Endothelial cell of umbilical vein (primary cell): ENCODE results near the gene DLG1. TPM values are rescaled to one million over a fixed set of nuclear protein-coding genes. Genes with fewer than 3 reads are reported as not detected.

Experiments
- BruUV-seq: library from RNA; stranded (reverse); fragments of 400-500 nt; replicated peaks from 2 replicates; lab custom pipeline; 2021; lab: Mats Ljungman, UMichigan
- CTCF ChIA-PET: fragments of 300-600, 350-600 bp; sonication (Branson Sonifier 250); formaldehyde crosslinking; loops from one replicate; lab custom pipeline; 2021; ENCODE audit warnings: antibody characterized with exemption, inconsistent platforms; lab: Charles Lee
- POLR2A ChIA-PET: fragments of 300-600, 350-600 bp; sonication (Branson Sonifier 250); formaldehyde crosslinking; loops from one replicate; lab custom pipeline; 2021; ENCODE audit warnings: antibody characterized with exemption, inconsistent platforms; lab: Charles Lee
- DNase-seq: peaks from one replicate; pipeline ENCODE4 v3.0.0-alpha.2; 2011; ENCODE audit warnings: low read depth, low spot score
- FAIRE-seq: peaks from 2 replicates; lab custom pipeline; 2011; peaks lifted over from hg19 to GRCh38; lab: Jason Lieb, UNC
- H2AFZ ChIP-seq: 2 replicates; pipeline ENCODE4 v1.6.0; 2012; ENCODE audit warnings: low read depth, low read length, control low read depth, inconsistent platforms
- H3K27ac ChIP-seq: 2 replicates; pipeline ENCODE4 v1.5.1; 2011; ENCODE audit warnings: low read depth, mild to moderate bottlenecking, control low read depth, low read length, moderate library complexity; ENCODE audit not compliant: insufficient read depth
- H3K27me3 ChIP-seq, 2 experiments: 2 replicates each; pipeline versions ENCODE4 v1.6.0 to v1.6.1; 2011; ENCODE audit warnings: low read length in 2 of 2, mixed read lengths in 1 of 2; ENCODE audit not compliant: control insufficient read depth in 2 of 2, insufficient read depth in 2 of 2
- H3K36me3 ChIP-seq, 2 experiments: 2 replicates in 1 of 2; 3 replicates in 1 of 2; pipeline ENCODE4 v1.5.1; 2011; ENCODE audit warnings: low read length in 2 of 2, mild to moderate bottlenecking in 1 of 2, moderate library complexity in 1 of 2; ENCODE audit not compliant: control insufficient read depth in 2 of 2, insufficient read depth in 2 of 2; ENCODE audit errors: extremely low read depth in 1 of 2
- H3K4me1 ChIP-seq: 3 replicates; pipeline ENCODE4 v1.5.1; 2011; ENCODE audit warnings: mild to moderate bottlenecking, low read length; ENCODE audit not compliant: control insufficient read depth, insufficient read depth; ENCODE audit errors: extremely low read depth
- H3K4me2 ChIP-seq: 2 replicates; pipeline ENCODE4 v1.6.1; 2011; ENCODE audit warnings: low read length, control low read depth, mixed read lengths; ENCODE audit not compliant: insufficient read depth
- H3K4me3 ChIP-seq, 3 experiments: fragments of 200-600 bp in 1 of 3; sonication (generic), shearing (Covaris generic) in 1 of 3; replicated peaks in 1 of 3; 2 replicates each; pipeline ENCODE4 v1.5.1; 2011 to 2016; ENCODE audit warnings: control low read depth in 3 of 3, low read length in 3 of 3, mild to moderate bottlenecking in 2 of 3, inconsistent platforms in 1 of 3, low read depth in 1 of 3, moderate library complexity in 1 of 3; ENCODE audit not compliant: insufficient read depth in 1 of 3
- H3K79me2 ChIP-seq: 2 replicates; pipeline ENCODE4 v1.6.0; 2012; ENCODE audit warnings: low read length, inconsistent platforms; ENCODE audit not compliant: control insufficient read depth, insufficient read depth
- H3K9ac ChIP-seq: replicated peaks from 2 replicates; pipeline ENCODE3; 2011; ENCODE audit warnings: low read length, control low read depth; ENCODE audit not compliant: insufficient read depth; ENCODE audit errors: extremely low read depth
- H3K9me1 ChIP-seq: replicated peaks from 3 replicates; pipeline ENCODE4 v1.6.0; 2011; ENCODE audit warnings: mild to moderate bottlenecking, low read length; ENCODE audit not compliant: control insufficient read depth, insufficient read depth; ENCODE audit errors: extremely low read depth
- H3K9me3 ChIP-seq: replicated peaks from 2 replicates; pipeline ENCODE4 v1.5.1; 2012; ENCODE audit warnings: low read length, inconsistent platforms; ENCODE audit not compliant: control insufficient read depth, insufficient read depth
- H4K20me1 ChIP-seq: replicated peaks from 2 replicates; pipeline ENCODE3; 2011; ENCODE audit warnings: mild to moderate bottlenecking, low read length; ENCODE audit not compliant: control insufficient read depth, insufficient read depth; ENCODE audit errors: extremely low read depth
- EZH2 ChIP-seq: IDR thresholded peaks from 2 replicates; pipeline ENCODE4 v1.6.1; 2012; ENCODE audit warnings: borderline replicate concordance, low read depth, mild to moderate bottlenecking, moderate library complexity, low read length, inconsistent platforms; ENCODE audit not compliant: severe bottlenecking
- FOS ChIP-seq: IDR thresholded peaks from 2 replicates; pipeline ENCODE4 v1.6.1; 2011; ENCODE audit warnings: mild to moderate bottlenecking, low read length, moderate library complexity, borderline replicate concordance; ENCODE audit not compliant: insufficient read depth
- GATA2 ChIP-seq: IDR thresholded peaks from 2 replicates; pipeline ENCODE4 v1.7.0; 2011; ENCODE audit warnings: low read depth, mild to moderate bottlenecking, moderate library complexity, mixed read lengths, low read length; ENCODE audit not compliant: insufficient read length, insufficient read depth
- JUN ChIP-seq: IDR thresholded peaks from 2 replicates; pipeline ENCODE4 v1.6.1; 2011; ENCODE audit warnings: borderline replicate concordance, low read depth; ENCODE audit not compliant: insufficient read length, insufficient read depth
- MYC ChIP-seq: IDR thresholded peaks from one replicate; pipeline ENCODE4 v1.6.1; 2011; ENCODE audit warnings: mild to moderate bottlenecking, low read depth, low read length
- POLR2A ChIP-seq: IDR thresholded peaks from 2 replicates; pipeline ENCODE4 v1.6.1; 2012; ENCODE audit warnings: low read depth, mild to moderate bottlenecking, control low read depth, low read length
- POLR2AphosphoS5 ChIP-seq: IDR thresholded peaks from 2 replicates; pipeline ENCODE4 v1.6.1; 2012; ENCODE audit warnings: low read depth, mild to moderate bottlenecking, control low read depth, low read length, moderate library complexity; ENCODE audit not compliant: insufficient read depth
- dilution Hi-C: fragments of 300-500 bp; cut with MboI; formaldehyde crosslinking; loops from one replicate; pipeline ENCODE4 v1.15.0; 2019; ENCODE audit warnings: low sequenced_read_pairs; ENCODE audit not compliant: extremely low pct_ligation_motif_present
- intact Hi-C: fragments of 100-400 bp; cut with micrococcal nuclease; formaldehyde crosslinking; loops from one replicate; pipeline ENCODE4 v1.10.0; 2022
- polyA plus RNA-seq, 4 experiments: library from polyadenylated mRNA; depleted of rRNA in 3 of 4; stranded (reverse) in 3 of 4; unstranded in 1 of 4; fragments of >200 nt; gene quantifications; 2 replicates each; pipeline versions ENCODE4 v1.2.1 to v1.2.3, GENCODE V29; 2011 to 2012; ENCODE audit warnings: missing spikeins in 1 of 4
- total RNA-seq: library from RNA; stranded (reverse); gene quantifications from 2 replicates; pipeline ENCODE4 v1.2.3, GENCODE V29; 2021
- TF ChIP-seq, protein P1 (sequence below), 2 donors: IDR thresholded peaks; 1 replicate in 1 of 2; 2 replicates in 1 of 2; pipeline ENCODE4 v1.5.1; 2011; ENCODE audit warnings: low read length in 2 of 2, mild to moderate bottlenecking in 2 of 2, moderate library complexity in 2 of 2, control low read depth in 1 of 2, inconsistent platforms in 1 of 2, low read depth in 1 of 2; ENCODE audit not compliant: insufficient read depth in 1 of 2; ENCODE audit errors: extremely low read depth in 1 of 2
- TF ChIP-seq, protein P2 (sequence below): IDR thresholded peaks from 2 replicates; pipeline ENCODE4 v1.6.1; 2011; ENCODE audit not compliant: insufficient read depth, insufficient read length

The DLG1 gene
- total and polyA plus RNA-seq, 2 donors (not counting 3 experiments of a cell fraction or from before 2014, with no cell fraction given), result 26.5 to 80.1 TPM

DNA sequence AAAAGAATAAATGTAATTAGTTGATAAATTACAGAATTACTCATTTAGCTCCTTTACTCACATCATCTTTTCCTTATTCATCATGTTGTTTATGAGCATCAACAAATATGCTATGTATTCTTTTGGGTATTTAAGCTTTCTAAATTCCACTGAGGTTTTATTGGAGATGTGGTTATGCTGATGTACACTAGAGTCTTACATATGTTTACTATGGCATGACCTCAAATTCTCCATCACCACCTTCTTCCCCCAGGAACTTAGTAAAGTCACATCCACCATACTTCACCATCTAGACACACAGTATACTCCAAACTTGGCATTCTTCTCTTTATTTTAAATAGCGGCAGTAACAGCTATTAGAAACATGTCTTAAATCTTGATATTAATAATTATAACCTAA, 194.6 kb downstream of the DLG1 start:
- H3K9me3 ChIP-seq, result no peaks in the 10 kb centered on the region
- no TSS peak for BruUV-seq
- H2AFZ ChIP-seq, result no peak overlapping the region
- H3K4me1 ChIP-seq, result no peaks in the 10 kb centered on the region
- no peak overlapping the region for H3K4me3 ChIP-seq
- ChIA-PET CTCF (interaction anchor here (0.6 to 2.0 kb wide), 5 partner anchors 10 to 373 kb away, joined by 3 to 10 read pairs (median 3); no protein-coding TSS in a partner anchor), POLR2A (no interaction called here)
- FAIRE-seq (no peak), DNase-seq (no peak)
- no peak overlapping the region for H3K27ac ChIP-seq
- dilution Hi-C loops (no loop called here), intact Hi-C loops (no loop called here)
- no peaks in the 10 kb centered on the region for H3K27me3 ChIP-seq
- no peaks in the 10 kb centered on the region for H3K36me3 ChIP-seq
- H3K9ac ChIP-seq, result no peak overlapping the region
- H3K79me2 ChIP-seq, result no peaks in the 10 kb centered on the region
- H3K4me2 ChIP-seq, result no peak overlapping the region
- no peaks in the 10 kb centered on the region for H4K20me1 ChIP-seq
- H3K9me1 ChIP-seq, result no peaks in the 10 kb centered on the region
- TF ChIP-seq POLR2AphosphoS5 (no peak), EZH2 (no peak), GATA2 (no peak), FOS (no peak), JUN (no peak), POLR2A (no peak), MYC (no peak)
- TF ChIP-seq, protein P1, sequence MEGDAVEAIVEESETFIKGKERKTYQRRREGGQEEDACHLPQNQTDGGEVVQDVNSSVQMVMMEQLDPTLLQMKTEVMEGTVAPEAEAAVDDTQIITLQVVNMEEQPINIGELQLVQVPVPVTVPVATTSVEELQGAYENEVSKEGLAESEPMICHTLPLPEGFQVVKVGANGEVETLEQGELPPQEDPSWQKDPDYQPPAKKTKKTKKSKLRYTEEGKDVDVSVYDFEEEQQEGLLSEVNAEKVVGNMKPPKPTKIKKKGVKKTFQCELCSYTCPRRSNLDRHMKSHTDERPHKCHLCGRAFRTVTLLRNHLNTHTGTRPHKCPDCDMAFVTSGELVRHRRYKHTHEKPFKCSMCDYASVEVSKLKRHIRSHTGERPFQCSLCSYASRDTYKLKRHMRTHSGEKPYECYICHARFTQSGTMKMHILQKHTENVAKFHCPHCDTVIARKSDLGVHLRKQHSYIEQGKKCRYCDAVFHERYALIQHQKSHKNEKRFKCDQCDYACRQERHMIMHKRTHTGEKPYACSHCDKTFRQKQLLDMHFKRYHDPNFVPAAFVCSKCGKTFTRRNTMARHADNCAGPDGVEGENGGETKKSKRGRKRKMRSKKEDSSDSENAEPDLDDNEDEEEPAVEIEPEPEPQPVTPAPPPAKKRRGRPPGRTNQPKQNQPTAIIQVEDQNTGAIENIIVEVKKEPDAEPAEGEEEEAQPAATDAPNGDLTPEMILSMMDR (IDR thresholded peaks at IDR 0.05; ENCODE audit: extremely low read depth in 1 of 2, insufficient read depth in 1 of 2, low read depth in 1 of 2, low read length in 2 of 2), result no peak
- TF ChIP-seq, protein P2, sequence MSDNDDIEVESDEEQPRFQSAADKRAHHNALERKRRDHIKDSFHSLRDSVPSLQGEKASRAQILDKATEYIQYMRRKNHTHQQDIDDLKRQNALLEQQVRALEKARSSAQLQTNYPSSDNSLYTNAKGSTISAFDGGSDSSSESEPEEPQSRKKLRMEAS, result no peak
